GM21825 (cell line): Measurements from ENCODE around the gene MASP1.

Experiments used
- ATAC-seq: cut with Tn5 transposase; IDR thresholded peaks from one replicate; pipeline ENCODE4 v1.9.1; 2021; ENCODE audit warnings: mild to moderate bottlenecking, moderate library complexity; ENCODE audit not compliant: unreplicated experiment

The MASP1 gene

GRCh38 chr3:187295316-187296034 is 3.9 kb upstream of the MASP1 start:
- no peak for ATAC-seq

GRCh38 chr3:187293516-187294430 is 2.2 kb upstream of the MASP1 start:
- no peak for ATAC-seq

- no peak for ATAC-seq
Measured at GRCh38 chr3:187292631-187293515, 1.3 kb upstream of the MASP1 start.

DNA sequence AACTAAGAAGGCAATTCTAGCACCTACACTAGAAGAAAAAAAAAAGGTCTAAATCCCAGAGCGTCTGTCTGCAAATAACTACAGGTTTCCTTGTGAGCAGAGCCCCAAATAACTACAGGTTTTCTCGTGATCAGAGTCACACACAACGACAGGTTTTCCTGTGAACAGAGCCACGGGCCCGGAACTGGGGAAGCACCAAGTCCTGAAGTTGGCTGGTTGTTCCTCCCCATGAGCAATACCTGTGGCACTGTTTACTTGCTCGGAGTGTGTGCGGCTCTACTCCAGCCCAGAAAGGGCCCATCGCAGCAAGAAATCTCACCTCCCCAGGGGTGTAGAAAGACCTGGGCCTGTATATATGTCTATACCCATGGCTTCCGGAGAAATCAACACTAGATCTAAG is 644 bp upstream of the MASP1 start:
- ATAC-seq = no peak

- no peak for ATAC-seq
Measured at GRCh38 chr3:187291001-187291511, 481 bp downstream of the MASP1 start.

- no peak for ATAC-seq
Measured at GRCh38 chr3:187290503-187290902, 1.0 kb downstream of the MASP1 start.

GRCh38 chr3:187288855-187289605 is 2.5 kb downstream of the MASP1 start:
- no peak for ATAC-seq

- ATAC-seq = no peak
Measured at GRCh38 chr3:187288131-187288854, 3.2 kb downstream of the MASP1 start.

DNA sequence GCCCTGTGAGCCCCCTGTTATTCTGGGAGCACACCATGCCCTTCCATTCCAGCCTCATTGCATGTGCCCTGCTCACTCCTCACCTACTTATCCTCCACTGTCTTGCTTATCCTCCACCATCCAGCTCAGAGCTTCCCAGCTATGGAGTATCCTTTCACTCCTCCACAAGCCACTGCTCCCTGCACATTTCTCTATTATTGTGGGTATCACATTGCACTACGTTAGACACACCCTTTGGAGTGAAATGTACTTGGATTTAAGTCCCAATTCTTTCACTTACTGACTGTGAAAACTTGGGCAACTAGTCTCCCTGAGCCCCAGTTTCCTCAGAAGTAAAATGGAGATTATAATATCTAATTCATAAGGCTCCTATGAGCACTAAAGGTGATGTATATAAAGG is 4.3 kb downstream of the MASP1 start:
- ATAC-seq = no peak

- no peak for ATAC-seq
Measured at GRCh38 chr3:187286467-187287059, 5.0 kb downstream of the MASP1 start.

GRCh38 chr3:187281191-187281714 is 10.3 kb downstream of the MASP1 start:
- no peak for ATAC-seq

GRCh38 chr3:187280644-187281043 is 10.9 kb downstream of the MASP1 start:
- ATAC-seq = no peak

- no peak for ATAC-seq
Measured at GRCh38 chr3:187277129-187277462, 14.4 kb downstream of the MASP1 start.

- no peak for ATAC-seq
Measured at GRCh38 chr3:187276397-187277128, 15.0 kb downstream of the MASP1 start.

- ATAC-seq = no peak
Measured at GRCh38 chr3:187274977-187275338, 16.6 kb downstream of the MASP1 start.

- ATAC-seq = no peak
Measured at GRCh38 chr3:187274315-187274976, 17.1 kb downstream of the MASP1 start.

DNA sequence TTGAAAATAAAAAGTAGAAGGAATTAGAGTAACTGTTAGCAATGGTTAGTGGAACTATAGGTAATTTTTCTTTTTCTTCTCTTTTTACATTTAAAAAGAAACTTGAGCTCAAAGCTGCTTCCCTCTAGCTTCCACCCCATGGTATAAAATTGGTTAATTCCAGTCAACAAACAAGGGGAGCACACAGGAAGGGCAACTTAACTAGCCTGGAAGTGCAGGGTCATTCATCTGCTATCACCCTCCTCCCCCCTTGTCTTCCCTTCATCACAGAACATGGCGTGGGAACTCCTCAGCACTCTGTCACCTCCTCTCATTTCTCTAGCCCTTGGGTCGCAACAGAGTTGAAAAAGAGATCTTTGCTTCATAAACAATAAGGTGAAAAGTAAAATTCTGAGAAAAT is 20.0 kb downstream of the MASP1 start:
- ATAC-seq = no peak

GRCh38 chr3:187269486-187269885 is 22.1 kb downstream of the MASP1 start:
- ATAC-seq = no peak
